Measurements from ENCODE around the gene GPR179.
"Not testable (repeated sequence)": the region's sequence is repeated elsewhere in the genome, so short reads cannot be mapped to it uniquely, and the experiment has no call there.

Gene GPR179

GRCh38 chr17:38324772-38325171 is 19.0 kb downstream of the GPR179 start:
- no peaks in the 10 kb centered on the region for H3K9me3 ChIP-seq (ENCODE audit: low read length)
- H3K27me3 ChIP-seq (ENCODE audit: insufficient read depth, low read length): no peaks in the 10 kb centered on the region
- peaks cover 23% of the 10 kb centered on the region for H3K36me3 ChIP-seq (ENCODE audit: insufficient read depth, low read length)
- H3K4me3 ChIP-seq (ENCODE audit: low read length): no peak overlapping the region
- no peak overlapping the region for H2AFZ ChIP-seq (ENCODE audit: low read depth, low read length)
- H3K4me1 ChIP-seq (ENCODE audit: insufficient read depth, low read length): peaks cover 10% of the 10 kb centered on the region

- Histone ChIP-seq H3K4me1 (ENCODE audit: insufficient read depth, low read length) (peaks cover 10% of the 10 kb centered on the region), H3K9me3 (ENCODE audit: low read length) (no peaks in the 10 kb centered on the region), H3K27me3 (ENCODE audit: insufficient read depth, low read length) (no peaks in the 10 kb centered on the region), H2AFZ (ENCODE audit: low read depth, low read length) (no peak overlapping the region), H3K4me3 (ENCODE audit: low read length) (no peak overlapping the region), H3K36me3 (ENCODE audit: insufficient read depth, low read length) (peaks cover 23% of the 10 kb centered on the region)
Measured at GRCh38 chr17:38324141-38324697, 19.5 kb downstream of the GPR179 start.

- H3K4me1 ChIP-seq (ENCODE audit: insufficient read depth, low read length): peaks cover 10% of the 10 kb centered on the region
- H3K4me3 ChIP-seq (ENCODE audit: low read length): no peak overlapping the region
- H2AFZ ChIP-seq (ENCODE audit: low read depth, low read length): no peak overlapping the region
- peaks cover 23% of the 10 kb centered on the region for H3K36me3 ChIP-seq (ENCODE audit: insufficient read depth, low read length)
- no peaks in the 10 kb centered on the region for H3K27me3 ChIP-seq (ENCODE audit: insufficient read depth, low read length)
- H3K9me3 ChIP-seq (ENCODE audit: low read length): no peaks in the 10 kb centered on the region
Measured at GRCh38 chr17:38322897-38323296, 20.9 kb downstream of the GPR179 start.

GRCh38 chr17:38322156-38322779 is 21.5 kb downstream of the GPR179 start:
- peaks cover 10% of the 10 kb centered on the region for H3K4me1 ChIP-seq (ENCODE audit: insufficient read depth, low read length)
- no peak overlapping the region for H3K4me3 ChIP-seq (ENCODE audit: low read length)
- H3K27me3 ChIP-seq (ENCODE audit: insufficient read depth, low read length): no peaks in the 10 kb centered on the region
- peaks cover 23% of the 10 kb centered on the region for H3K36me3 ChIP-seq (ENCODE audit: insufficient read depth, low read length)
- no peaks in the 10 kb centered on the region for H3K9me3 ChIP-seq (ENCODE audit: low read length)
- no peak overlapping the region for H2AFZ ChIP-seq (ENCODE audit: low read depth, low read length)

GRCh38 chr17:38320482-38320881 is 23.3 kb downstream of the GPR179 start:
- Histone ChIP-seq H2AFZ (ENCODE audit: low read depth, low read length) (no peak overlapping the region), H3K27me3 (ENCODE audit: insufficient read depth, low read length) (no peaks in the 10 kb centered on the region), H3K4me1 (ENCODE audit: insufficient read depth, low read length) (peaks cover 10% of the 10 kb centered on the region), H3K9me3 (ENCODE audit: low read length) (no peaks in the 10 kb centered on the region), H3K36me3 (ENCODE audit: insufficient read depth, low read length) (peaks cover 31% of the 10 kb centered on the region), H3K4me3 (ENCODE audit: low read length) (no peak overlapping the region)

GRCh38 chr17:38317081-38317480 is 26.7 kb downstream of the GPR179 start:
- Histone ChIP-seq H3K4me1 (ENCODE audit: insufficient read depth, low read length) (no peaks in the 10 kb centered on the region), H2AFZ (ENCODE audit: low read depth, low read length) (no peak overlapping the region), H3K9me3 (ENCODE audit: low read length) (no peaks in the 10 kb centered on the region), H3K36me3 (ENCODE audit: insufficient read depth, low read length) (peaks cover 27% of the 10 kb centered on the region), H3K27me3 (ENCODE audit: insufficient read depth, low read length) (no peaks in the 10 kb centered on the region), H3K4me3 (ENCODE audit: low read length) (no peak overlapping the region)

GRCh38 chr17:38315497-38315896 is 28.3 kb downstream of the GPR179 start:
- Histone ChIP-seq H3K9me3 (ENCODE audit: low read length) (no peaks in the 10 kb centered on the region), H3K36me3 (ENCODE audit: insufficient read depth, low read length) (peaks cover 23% of the 10 kb centered on the region), H3K4me1 (ENCODE audit: insufficient read depth, low read length) (no peaks in the 10 kb centered on the region), H3K4me3 (ENCODE audit: low read length) (no peak overlapping the region), H3K27me3 (ENCODE audit: insufficient read depth, low read length) (no peaks in the 10 kb centered on the region), H2AFZ (ENCODE audit: low read depth, low read length) (no peak overlapping the region)

GRCh38 chr17:38296834-38297517 is 46.8 kb downstream of the GPR179 start, which contains the start of gene MRPL45:
Gene MRPL45, plus strand, starts transcription at chr17:38297168. Its CDS starts 16 bp downstream, at chr17:38297184.
- H3K4me1 ChIP-seq (ENCODE audit: insufficient read depth, low read length); H3K9me3 ChIP-seq (ENCODE audit: low read length); H2AFZ ChIP-seq (ENCODE audit: low read depth, low read length); H3K27me3 ChIP-seq (ENCODE audit: insufficient read depth, low read length); H3K36me3 ChIP-seq (ENCODE audit: insufficient read depth, low read length): not testable (repeated sequence)
- H3K4me3 ChIP-seq (ENCODE audit: low read length): peak within 1 kb of the TSS; percentile 73

- H3K36me3 ChIP-seq (ENCODE audit: insufficient read depth, low read length); H3K4me1 ChIP-seq (ENCODE audit: insufficient read depth, low read length); H3K27me3 ChIP-seq (ENCODE audit: insufficient read depth, low read length); H3K4me3 ChIP-seq (ENCODE audit: low read length); H3K9me3 ChIP-seq (ENCODE audit: low read length); H2AFZ ChIP-seq (ENCODE audit: low read depth, low read length): not testable (repeated sequence)
Measured at GRCh38 chr17:38295602-38296365, 48.0 kb downstream of the GPR179 start.

GRCh38 chr17:38289760-38290159 is 54.0 kb downstream of the GPR179 start:
- not testable (repeated sequence) for H3K9me3 ChIP-seq (ENCODE audit: low read length); H2AFZ ChIP-seq (ENCODE audit: low read depth, low read length); H3K4me1 ChIP-seq (ENCODE audit: insufficient read depth, low read length); H3K4me3 ChIP-seq (ENCODE audit: low read length); H3K36me3 ChIP-seq (ENCODE audit: insufficient read depth, low read length); H3K27me3 ChIP-seq (ENCODE audit: insufficient read depth, low read length)

GRCh38 chr17:38288217-38288827 is 55.4 kb downstream of the GPR179 start:
- H2AFZ ChIP-seq (ENCODE audit: low read depth, low read length); H3K36me3 ChIP-seq (ENCODE audit: insufficient read depth, low read length); H3K27me3 ChIP-seq (ENCODE audit: insufficient read depth, low read length); H3K4me1 ChIP-seq (ENCODE audit: insufficient read depth, low read length); H3K4me3 ChIP-seq (ENCODE audit: low read length); H3K9me3 ChIP-seq (ENCODE audit: low read length): not testable (repeated sequence)

GRCh38 chr17:38286501-38287091 is 57.2 kb downstream of the GPR179 start:
- not testable (repeated sequence) for H3K4me1 ChIP-seq (ENCODE audit: insufficient read depth, low read length); H2AFZ ChIP-seq (ENCODE audit: low read depth, low read length); H3K4me3 ChIP-seq (ENCODE audit: low read length); H3K27me3 ChIP-seq (ENCODE audit: insufficient read depth, low read length); H3K9me3 ChIP-seq (ENCODE audit: low read length); H3K36me3 ChIP-seq (ENCODE audit: insufficient read depth, low read length)
